Subcutaneous adipose tissue (tissue), 4 donors: ENCODE results near the gene ZNF341. TPM values are rescaled to one million over a fixed set of nuclear protein-coding genes. Genes with fewer than 3 reads are reported as not detected.

ENCODE experiments used
- CTCF ChIP-seq: fragments of 450-650 bp; IDR thresholded peaks from one replicate; pipeline ENCODE4 v1.5.1; 2016; ENCODE audit warnings: low read depth, mild to moderate bottlenecking, control low read depth, antibody characterized with exemption, moderate library complexity
- total RNA-seq, 4 donors: library from RNA; depleted of rRNA; stranded (reverse); fragments of >200 nt; gene quantifications; one replicate each; pipeline ENCODE4 v1.1.0, GENCODE V29; 2016

ZNF341 gene
- total RNA-seq, 4 donors from 2014 or later = 0.65 to 2.8 (median 1.1) TPM

GRCh38 chr20:33796263-33796906, 64.6 kb downstream of the ZNF341 start:
- TF ChIP-seq CTCF = no peak

DNA sequence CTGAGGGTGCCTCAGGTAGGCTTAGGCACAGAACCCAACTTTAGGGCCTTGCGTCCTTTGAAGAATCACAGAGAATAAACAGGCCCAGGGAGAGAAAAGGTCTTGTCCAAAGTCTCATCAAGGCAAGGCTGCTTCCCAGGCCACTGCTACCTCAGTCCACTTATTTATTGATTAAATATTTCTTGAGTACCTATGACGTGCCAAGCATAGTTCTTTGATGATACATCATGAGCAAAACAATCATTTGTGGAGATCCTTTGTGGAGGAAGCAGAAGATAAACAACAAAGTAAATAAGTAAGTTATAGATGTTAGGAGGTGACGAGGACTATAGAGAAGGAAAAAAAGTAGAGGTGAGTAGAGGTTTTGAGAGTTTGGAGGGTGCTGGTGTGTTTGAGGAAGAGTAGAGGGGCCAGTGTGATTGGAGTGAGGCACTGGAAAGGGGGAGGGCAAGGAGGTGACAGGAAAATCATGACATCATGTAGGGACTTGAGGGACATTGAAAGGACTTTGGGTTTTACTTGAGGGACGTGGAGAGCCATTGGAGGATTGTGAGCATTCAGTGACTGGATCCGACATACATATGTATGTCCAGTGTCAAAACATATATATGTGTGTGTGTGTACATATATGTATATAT, 65.2 kb downstream of the ZNF341 start:
- TF ChIP-seq CTCF = no peak

DNA sequence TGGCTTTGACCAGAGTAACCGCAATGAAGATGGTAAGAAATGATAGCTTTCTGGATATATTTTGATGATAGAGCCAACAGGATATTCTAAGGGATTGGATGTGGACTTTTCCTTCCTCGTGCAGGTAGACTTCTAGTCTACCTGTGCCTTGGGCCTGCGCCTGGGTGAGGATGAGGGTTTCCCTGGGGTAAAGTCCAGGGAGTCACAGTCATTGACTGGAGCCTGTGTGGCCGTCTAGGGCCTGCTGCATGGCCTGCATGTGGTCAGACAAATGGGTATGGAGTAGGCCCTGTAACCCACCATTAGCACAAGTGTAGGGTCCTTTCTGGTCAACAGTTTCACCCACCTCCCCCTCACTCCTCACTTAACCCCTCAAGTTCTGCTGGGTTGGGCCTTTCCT, 66.6 kb downstream of the ZNF341 start:
- TF ChIP-seq CTCF = no peak

- TF ChIP-seq CTCF = no peak
These were observed 72.1 kb downstream of the ZNF341 start for GRCh38 chr20:33803921-33804337.

DNA sequence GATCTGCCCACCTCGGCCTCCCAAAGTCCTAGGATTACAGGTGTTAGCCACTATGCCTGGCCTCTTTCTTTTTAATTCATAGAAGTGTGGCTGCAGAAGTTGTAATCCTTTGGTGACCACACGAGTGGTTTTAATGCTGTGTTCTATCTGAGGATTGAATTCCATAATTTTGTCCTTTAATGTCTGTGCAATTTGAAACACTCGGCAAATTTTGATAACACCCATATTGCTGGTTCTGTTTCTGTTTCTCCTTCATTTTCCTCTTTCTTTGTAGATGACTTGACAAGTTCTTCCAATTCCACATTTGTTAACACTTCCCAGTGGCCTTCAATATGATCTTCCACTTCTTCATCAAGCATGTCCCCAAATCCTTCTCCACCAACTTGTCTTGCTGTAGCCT, 76.6 kb downstream of the ZNF341 start:
- no peak for TF ChIP-seq CTCF

GRCh38 chr20:33810259-33810658, 78.5 kb downstream of the ZNF341 start:
- no peak for TF ChIP-seq CTCF

DNA sequence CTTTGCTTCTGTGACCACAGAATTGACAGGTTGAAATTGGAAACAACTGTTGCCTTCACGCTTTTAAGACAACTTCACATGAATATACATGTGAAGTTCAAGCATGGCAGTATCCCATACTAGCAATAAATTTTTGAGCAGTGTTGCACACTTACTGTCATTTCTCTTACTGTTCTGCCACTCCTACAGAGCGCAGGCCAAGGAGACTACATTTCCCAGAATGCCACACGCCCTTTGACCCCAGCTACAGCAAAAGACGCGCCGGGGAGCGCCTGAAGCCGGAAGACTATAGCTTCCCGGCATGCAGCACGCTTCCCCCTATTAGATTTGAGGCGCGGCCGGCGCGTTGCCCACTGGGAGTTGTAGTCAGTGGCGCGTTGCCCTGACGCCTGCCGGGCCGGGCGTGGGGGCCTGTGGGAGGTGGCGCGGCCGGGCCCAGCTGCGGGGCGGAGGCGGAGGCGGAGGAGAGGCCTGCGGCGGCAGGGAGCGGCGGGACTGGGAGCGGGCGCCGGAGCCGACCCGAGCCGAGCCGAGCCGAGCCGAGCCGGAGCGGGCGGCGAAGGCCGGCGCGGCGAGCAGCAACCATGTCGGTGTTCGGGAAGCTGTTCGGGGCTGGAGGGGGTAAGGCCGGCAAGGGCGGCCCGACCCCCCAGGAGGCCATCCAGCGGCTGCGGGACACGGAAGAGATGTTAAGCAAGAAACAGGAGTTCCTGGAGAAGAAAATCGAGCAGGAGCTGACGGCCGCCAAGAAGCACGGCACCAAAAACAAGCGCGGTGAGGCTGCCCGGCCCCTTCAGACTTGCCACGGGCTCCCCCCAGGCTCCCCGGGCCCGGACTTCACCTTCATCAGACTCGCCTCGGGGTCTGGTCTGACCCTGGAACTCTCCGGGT, 79.3 kb downstream of the ZNF341 start, which contains the start of gene CHMP4B:
Gene CHMP4B, plus strand, starts transcription at position 464 of the 891 bp plus-strand sequence. Its CDS starts 121 bp downstream, at position 585.
- no peak for TF ChIP-seq CTCF
